Astrocyte (in vitro differentiated cells and primary cell): ENCODE data around the gene KANK2.

ENCODE experiments used
- CTCF ChIP-seq: IDR thresholded peaks from 2 replicates; pipeline ENCODE4 v1.5.1; 2011; ENCODE audit warnings: low read depth, mild to moderate bottlenecking, inconsistent platforms, low read length, moderate library complexity; ENCODE audit not compliant: insufficient read depth
- EZH2 ChIP-seq: IDR thresholded peaks from 2 replicates; pipeline ENCODE4 v1.6.1; 2012; ENCODE audit warnings: mild to moderate bottlenecking, low read length, inconsistent platforms; ENCODE audit not compliant: insufficient read depth

- TF ChIP-seq CTCF = no peak
- no peak for TF ChIP-seq EZH2
Measured at GRCh38 chr19:11221082-11221598, 23.8 kb upstream of the KANK2 start.
